MM.1S (cell line): ENCODE results near the gene KMT2E.
"Not testable (repeated sequence)": the region's sequence is repeated elsewhere in the genome, so short reads cannot be mapped to it uniquely, and the experiment has no call there.

Experiments used
- CTCF ChIP-seq: fragments of 300-600 bp; sonication (generic); IDR thresholded peaks from 2 replicates; pipeline ENCODE4 v1.5.1; 2016; ENCODE audit warnings: antibody characterized with exemption, low read length, mixed read lengths
- EZH2 ChIP-seq: fragments of 300-600 bp; sonication (generic); optimal IDR thresholded peaks from 2 replicates; pipeline ENCODE3; 2017; ENCODE audit warnings: low read depth, mild to moderate bottlenecking, antibody characterized with exemption, low read length, mixed read lengths
- EZH2phosphoT487 ChIP-seq: fragments of 300-600 bp; sonication (generic); IDR thresholded peaks from 2 replicates; pipeline ENCODE4 v1.6.1; 2018; ENCODE audit warnings: antibody characterized with exemption, low read length

GRCh38 chr7:105005486-105005885, 8.5 kb upstream of the KMT2E start:
- not testable (repeated sequence) for TF ChIP-seq EZH2phosphoT487, CTCF, EZH2
